Thyroid gland (tissue), 4 donors: ENCODE data around the gene RCN2.

Experiments
- CTCF ChIP-seq, 6 experiments: fragments of 200-600 bp in 3 of 6; fragments of 450-650 bp in 3 of 6; sonication (generic) in 3 of 6; IDR thresholded peaks; one replicate each; pipeline ENCODE4 v1.5.1; 2016 to 2019; ENCODE audit warnings: antibody characterized with exemption in 6 of 6, mild to moderate bottlenecking in 2 of 6, inconsistent platforms in 1 of 6, moderate library complexity in 1 of 6
- POLR2A ChIP-seq, 2 donors: fragments of 450-650 bp; IDR thresholded peaks; one replicate each; pipeline ENCODE4 v1.6.1; 2017; ENCODE audit warnings: antibody characterized with exemption in 2 of 2, mild to moderate bottlenecking in 2 of 2, moderate library complexity in 1 of 2

- TF ChIP-seq POLR2A (IDR thresholded peaks at IDR 0.05) (no peak), CTCF (IDR thresholded peaks at IDR 0.05) (no peak)
These were observed 15.9 kb downstream of the RCN2 start for GRCh38 chr15:76947454-76947853.
